K562 (cell line): ENCODE data around the gene ZBTB22. TPM values are rescaled to one million over a fixed set of nuclear protein-coding genes. Genes with fewer than 3 reads are reported as not detected.

ENCODE experiments used
- BRD4 ChIP-seq: fragments of 200-600 bp; sonication (generic); IDR thresholded peaks from 2 replicates; pipeline ENCODE4 v1.6.1; 2017; ENCODE audit warnings: inconsistent platforms
- CXXC5 ChIP-seq: fragments of 250-450 bp; sonication (Bioruptor Pico); IDR thresholded peaks from 2 replicates; pipeline ENCODE4 v1.8.0; 2022; ENCODE audit warnings: inconsistent platforms, mild to moderate bottlenecking, moderate library complexity
- FOXA3 ChIP-seq, 2 experiments: fragments of 450-650 bp in 1 of 2; sonication (generic) in 1 of 2; formaldehyde crosslinking; IDR thresholded peaks in 1 of 2; conservative IDR thresholded peaks in 1 of 2; 2 replicates each; pipeline versions ENCODE4 v1.4.0 to v1.8.0; 2020 to 2022; ENCODE audit warnings: mild to moderate bottlenecking in 2 of 2, missing genetic modification reagents in 1 of 2
- KAT7 ChIP-seq: sonication (generic); formaldehyde crosslinking; IDR thresholded peaks from 2 replicates; pipeline ENCODE4 v1.8.0; 2022; ENCODE audit warnings: missing genetic modification reagents, mild to moderate bottlenecking, borderline replicate concordance
- KLF6 ChIP-seq: fragments of 250-450 bp; sonication (Bioruptor Pico); IDR thresholded peaks from 2 replicates; pipeline ENCODE4 v1.4.0; 2020; ENCODE audit warnings: mild to moderate bottlenecking, moderate library complexity, borderline replicate concordance
- L3MBTL2 ChIP-seq: fragments of 450-650 bp; IDR thresholded peaks from 2 replicates; pipeline ENCODE4 v1.6.1; 2016; ENCODE audit warnings: mild to moderate bottlenecking, moderate library complexity
- MAFG ChIP-seq: fragments of 450-650 bp; conservative IDR thresholded peaks from 2 replicates; pipeline ENCODE4 v1.6.1; 2016; ENCODE audit warnings: missing genetic modification characterization, missing compliant biosample characterization
- NRF1 ChIP-seq, 2 experiments: fragments of 450-650 bp; IDR thresholded peaks in 1 of 2; conservative IDR thresholded peaks in 1 of 2; 2 replicates each; pipeline ENCODE4 v1.6.1; 2014; ENCODE audit warnings: mild to moderate bottlenecking in 2 of 2
- RB1 ChIP-seq: fragments of 450-650 bp; IDR thresholded peaks from 2 replicates; pipeline ENCODE4 v1.6.1; 2017; ENCODE audit warnings: low read depth, mild to moderate bottlenecking
- SIN3A ChIP-seq, 2 experiments: fragments of 150-350 bp in 1 of 2; IDR thresholded peaks; 2 replicates each; pipeline ENCODE4 v1.6.1; 2011 to 2016; ENCODE audit warnings: borderline replicate concordance in 2 of 2, low read depth in 2 of 2, low read length in 2 of 2, mild to moderate bottlenecking in 2 of 2, moderate library complexity in 2 of 2; ENCODE audit not compliant: control insufficient read depth in 1 of 2
- SP1 ChIP-seq: sonication (generic); formaldehyde crosslinking; IDR thresholded peaks from 2 replicates; pipeline ENCODE4 v1.8.1; 2022; ENCODE audit warnings: mild to moderate bottlenecking, missing genetic modification reagents
- TCF7L2 ChIP-seq: fragments of 150-350 bp; IDR thresholded peaks from 2 replicates; pipeline ENCODE4 v1.6.1; 2016; ENCODE audit warnings: low read depth, mild to moderate bottlenecking, low read length, moderate library complexity
- ZSCAN29 ChIP-seq: fragments of 450-650 bp; IDR thresholded peaks from 2 replicates; pipeline ENCODE4 v1.6.1; 2017
- polyA plus RNA-seq, 8 experiments: library from polyadenylated mRNA; depleted of rRNA in 4 of 8; stranded (reverse) in 5 of 8; unstranded in 3 of 8; fragments of >200 nt; fragmentation: Nextera tagmentation in 2 of 8; fragmentation: Illumina TruSeq in 1 of 8; extraction: Ambion mirVana in 2 of 8; extraction: Trizol in 1 of 8; gene quantifications; 2 replicates each; pipeline versions ENCODE4 v1.2.1 to v1.2.3, GENCODE V29; 2011 to 2014; ENCODE audit warnings: inconsistent platforms in 1 of 8, missing spikeins in 1 of 8
- total RNA-seq, 7 experiments: library from RNA; depleted of rRNA in 6 of 7; stranded (reverse); fragments of >200 nt in 6 of 7; fragmentation: Illumina TruSeq in 2 of 7; extraction: Trizol in 2 of 7; gene quantifications; 2 replicates each; pipeline versions ENCODE4 v1.2.1 to v1.2.3, GENCODE V29; 2011 to 2021; ENCODE audit warnings: low replicate concordance in 1 of 7
- TF ChIP-seq, protein P1 (sequence below): fragments of 450-650 bp; IDR thresholded peaks from 2 replicates; pipeline ENCODE4 v1.6.1; 2016; ENCODE audit warnings: missing biosample characterization, missing genetic modification characterization
- TF ChIP-seq, protein P2 (sequence below): fragments of 250-450 bp; sonication (Bioruptor Pico); IDR thresholded peaks from 2 replicates; pipeline ENCODE4 v1.8.0; 2021; ENCODE audit warnings: moderate library complexity, mild to moderate bottlenecking, inconsistent platforms
- TF ChIP-seq, protein P3 (sequence below): fragments of 450-650 bp; IDR thresholded peaks from 2 replicates; pipeline ENCODE4 v1.6.1; 2017; ENCODE audit warnings: antibody characterized with exemption
- TF ChIP-seq, protein P4 (sequence below): fragments of 150-350 bp; IDR thresholded peaks from 2 replicates; pipeline ENCODE4 v1.6.1; 2014; ENCODE audit warnings: low read depth, mild to moderate bottlenecking, low read length, borderline replicate concordance

The ZBTB22 gene
- total and polyA plus RNA-seq, 9 of the 15 experiments (the other 6 are each of a cell fraction or from before 2014, with no cell fraction given), result 0.21 to 11.9 (median 7.1) TPM

DNA sequence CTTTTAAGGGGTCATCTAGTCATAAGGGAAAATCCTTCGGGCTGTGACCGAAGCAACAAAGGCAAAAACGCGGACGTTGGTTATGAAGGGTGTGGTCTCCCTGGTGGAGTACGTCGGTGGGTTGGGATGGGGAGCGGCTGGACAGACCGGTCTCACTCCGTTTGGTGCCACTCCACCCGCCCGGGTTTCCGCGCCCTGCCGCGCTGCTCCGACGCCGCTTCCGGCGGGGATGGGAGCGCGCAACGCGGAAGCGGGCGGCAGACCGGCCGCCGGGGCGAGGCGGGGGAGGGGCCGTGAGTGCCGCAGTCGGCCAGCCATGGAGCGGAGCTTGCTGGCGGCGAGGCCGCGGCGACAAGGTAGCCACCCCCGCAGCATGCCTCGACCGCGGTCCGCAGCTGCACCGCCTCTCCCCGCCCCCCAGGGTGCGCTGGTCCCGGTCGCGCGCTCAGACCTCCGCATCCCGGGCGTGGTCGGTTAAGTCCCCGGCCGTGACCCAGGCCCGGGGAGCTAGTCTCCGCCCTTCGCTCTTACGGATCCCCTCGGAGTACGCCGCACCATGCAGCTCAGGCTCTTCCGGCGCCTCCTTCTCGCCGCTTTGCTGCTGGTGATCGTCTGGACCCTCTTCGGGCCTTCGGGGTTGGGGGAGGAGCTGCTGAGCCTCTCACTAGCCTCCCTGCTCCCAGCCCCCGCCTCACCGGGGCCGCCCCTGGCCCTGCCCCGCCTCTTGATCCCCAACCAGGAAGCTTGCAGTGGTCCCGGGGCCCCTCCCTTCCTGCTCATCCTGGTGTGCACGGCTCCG is 40.5 kb downstream of the ZBTB22 start, which contains the start of gene B3GALT4 (continued):
- TF ChIP-seq, protein P1, sequence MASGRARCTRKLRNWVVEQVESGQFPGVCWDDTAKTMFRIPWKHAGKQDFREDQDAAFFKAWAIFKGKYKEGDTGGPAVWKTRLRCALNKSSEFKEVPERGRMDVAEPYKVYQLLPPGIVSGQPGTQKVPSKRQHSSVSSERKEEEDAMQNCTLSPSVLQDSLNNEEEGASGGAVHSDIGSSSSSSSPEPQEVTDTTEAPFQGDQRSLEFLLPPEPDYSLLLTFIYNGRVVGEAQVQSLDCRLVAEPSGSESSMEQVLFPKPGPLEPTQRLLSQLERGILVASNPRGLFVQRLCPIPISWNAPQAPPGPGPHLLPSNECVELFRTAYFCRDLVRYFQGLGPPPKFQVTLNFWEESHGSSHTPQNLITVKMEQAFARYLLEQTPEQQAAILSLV (tag), result no peak
- TF ChIP-seq KLF6 (CRISPR knock-in tag) (peak; percentile 68; the same call in 1 of the 2 replicates), MAFG (tag) (no peak), FOXA3 (CRISPR knock-in tag; conservative IDR thresholded peaks at IDR 0.05 in 1 of 2, IDR thresholded peaks at IDR 0.05 in 1 of 2) (no peak; a peak in 1 of 4 replicates), RB1 (peak; percentile 96), SIN3A (IDR thresholded peaks at IDR 0.05; ENCODE audit: borderline replicate concordance in 2 of 2, control insufficient read depth in 1 of 2, low read depth in 2 of 2, low read length in 2 of 2) (peak; percentile 66 to 98; a peak in 3 of 4 replicates), L3MBTL2 (peak; percentile 91), ZSCAN29 (peak; percentile 66; the same call in 1 of the 2 replicates), TCF7L2 (no peak), NRF1 (conservative IDR thresholded peaks at IDR 0.05 in 1 of 2, IDR thresholded peaks at IDR 0.05 in 1 of 2) (peak; percentile 78 to 82), SP1 (peak; percentile 85), BRD4 (peak; percentile 32; the same call in 1 of the 2 replicates), CXXC5 (CRISPR knock-in tag) (peak; percentile 99), KAT7 (peak; percentile 95; the same call in 1 of the 2 replicates)
- TF ChIP-seq, protein P2, sequence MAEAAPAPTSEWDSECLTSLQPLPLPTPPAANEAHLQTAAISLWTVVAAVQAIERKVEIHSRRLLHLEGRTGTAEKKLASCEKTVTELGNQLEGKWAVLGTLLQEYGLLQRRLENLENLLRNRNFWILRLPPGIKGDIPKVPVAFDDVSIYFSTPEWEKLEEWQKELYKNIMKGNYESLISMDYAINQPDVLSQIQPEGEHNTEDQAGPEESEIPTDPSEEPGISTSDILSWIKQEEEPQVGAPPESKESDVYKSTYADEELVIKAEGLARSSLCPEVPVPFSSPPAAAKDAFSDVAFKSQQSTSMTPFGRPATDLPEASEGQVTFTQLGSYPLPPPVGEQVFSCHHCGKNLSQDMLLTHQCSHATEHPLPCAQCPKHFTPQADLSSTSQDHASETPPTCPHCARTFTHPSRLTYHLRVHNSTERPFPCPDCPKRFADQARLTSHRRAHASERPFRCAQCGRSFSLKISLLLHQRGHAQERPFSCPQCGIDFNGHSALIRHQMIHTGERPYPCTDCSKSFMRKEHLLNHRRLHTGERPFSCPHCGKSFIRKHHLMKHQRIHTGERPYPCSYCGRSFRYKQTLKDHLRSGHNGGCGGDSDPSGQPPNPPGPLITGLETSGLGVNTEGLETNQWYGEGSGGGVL (CRISPR knock-in tag), result no peak
- TF ChIP-seq, protein P3, sequence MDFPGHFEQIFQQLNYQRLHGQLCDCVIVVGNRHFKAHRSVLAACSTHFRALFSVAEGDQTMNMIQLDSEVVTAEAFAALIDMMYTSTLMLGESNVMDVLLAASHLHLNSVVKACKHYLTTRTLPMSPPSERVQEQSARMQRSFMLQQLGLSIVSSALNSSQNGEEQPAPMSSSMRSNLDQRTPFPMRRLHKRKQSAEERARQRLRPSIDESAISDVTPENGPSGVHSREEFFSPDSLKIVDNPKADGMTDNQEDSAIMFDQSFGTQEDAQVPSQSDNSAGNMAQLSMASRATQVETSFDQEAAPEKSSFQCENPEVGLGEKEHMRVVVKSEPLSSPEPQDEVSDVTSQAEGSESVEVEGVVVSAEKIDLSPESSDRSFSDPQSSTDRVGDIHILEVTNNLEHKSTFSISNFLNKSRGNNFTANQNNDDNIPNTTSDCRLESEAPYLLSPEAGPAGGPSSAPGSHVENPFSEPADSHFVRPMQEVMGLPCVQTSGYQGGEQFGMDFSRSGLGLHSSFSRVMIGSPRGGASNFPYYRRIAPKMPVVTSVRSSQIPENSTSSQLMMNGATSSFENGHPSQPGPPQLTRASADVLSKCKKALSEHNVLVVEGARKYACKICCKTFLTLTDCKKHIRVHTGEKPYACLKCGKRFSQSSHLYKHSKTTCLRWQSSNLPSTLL, result peak; percentile 53; the same call in 1 of the 2 replicates
- TF ChIP-seq, protein P4, sequence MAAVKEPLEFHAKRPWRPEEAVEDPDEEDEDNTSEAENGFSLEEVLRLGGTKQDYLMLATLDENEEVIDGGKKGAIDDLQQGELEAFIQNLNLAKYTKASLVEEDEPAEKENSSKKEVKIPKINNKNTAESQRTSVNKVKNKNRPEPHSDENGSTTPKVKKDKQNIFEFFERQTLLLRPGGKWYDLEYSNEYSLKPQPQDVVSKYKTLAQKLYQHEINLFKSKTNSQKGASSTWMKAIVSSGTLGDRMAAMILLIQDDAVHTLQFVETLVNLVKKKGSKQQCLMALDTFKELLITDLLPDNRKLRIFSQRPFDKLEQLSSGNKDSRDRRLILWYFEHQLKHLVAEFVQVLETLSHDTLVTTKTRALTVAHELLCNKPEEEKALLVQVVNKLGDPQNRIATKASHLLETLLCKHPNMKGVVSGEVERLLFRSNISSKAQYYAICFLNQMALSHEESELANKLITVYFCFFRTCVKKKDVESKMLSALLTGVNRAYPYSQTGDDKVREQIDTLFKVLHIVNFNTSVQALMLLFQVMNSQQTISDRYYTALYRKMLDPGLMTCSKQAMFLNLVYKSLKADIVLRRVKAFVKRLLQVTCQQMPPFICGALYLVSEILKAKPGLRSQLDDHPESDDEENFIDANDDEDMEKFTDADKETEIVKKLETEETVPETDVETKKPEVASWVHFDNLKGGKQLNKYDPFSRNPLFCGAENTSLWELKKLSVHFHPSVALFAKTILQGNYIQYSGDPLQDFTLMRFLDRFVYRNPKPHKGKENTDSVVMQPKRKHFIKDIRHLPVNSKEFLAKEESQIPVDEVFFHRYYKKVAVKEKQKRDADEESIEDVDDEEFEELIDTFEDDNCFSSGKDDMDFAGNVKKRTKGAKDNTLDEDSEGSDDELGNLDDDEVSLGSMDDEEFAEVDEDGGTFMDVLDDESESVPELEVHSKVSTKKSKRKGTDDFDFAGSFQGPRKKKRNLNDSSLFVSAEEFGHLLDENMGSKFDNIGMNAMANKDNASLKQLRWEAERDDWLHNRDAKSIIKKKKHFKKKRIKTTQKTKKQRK, result no peak
